ENCODE measurements around the gene LRRC36.

DNA sequence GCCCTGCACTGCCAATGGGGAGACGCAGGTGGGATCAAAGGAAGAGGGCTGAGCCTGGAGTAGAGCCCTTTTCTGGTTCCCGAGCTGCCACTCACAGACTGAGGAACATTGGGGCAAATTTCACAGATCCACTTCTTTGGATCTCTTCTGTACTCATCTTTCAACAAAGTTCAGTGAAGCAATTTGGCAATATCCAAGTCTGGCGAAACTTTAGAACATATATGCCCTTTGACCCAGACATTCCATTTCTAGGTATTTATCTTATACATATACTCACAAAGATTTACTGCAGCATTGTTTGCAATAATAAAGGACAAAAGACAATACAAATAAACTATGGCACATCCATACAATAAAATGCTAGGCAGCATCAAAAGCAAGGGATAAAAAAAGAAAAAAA, 84.7 kb downstream of the LRRC36 start:
- TF ChIP-seq CTCF (conservative IDR thresholded peaks at IDR 0.05): no peak
- TF ChIP-seq EZH2 (IDR thresholded peaks at IDR 0.05; ENCODE audit: low read depth): no peak
